GM12873 (cell line): ENCODE results near the gene ZKSCAN7.

Experiments
- TF ChIP-seq, protein P1 (sequence below): IDR thresholded peaks from 2 replicates; pipeline ENCODE4 v1.5.1; 2012; ENCODE audit warnings: low read depth, mild to moderate bottlenecking, moderate library complexity, low read length, control low read depth; ENCODE audit not compliant: insufficient read depth; ENCODE audit errors: missing control alignments

The ZKSCAN7 gene

DNA sequence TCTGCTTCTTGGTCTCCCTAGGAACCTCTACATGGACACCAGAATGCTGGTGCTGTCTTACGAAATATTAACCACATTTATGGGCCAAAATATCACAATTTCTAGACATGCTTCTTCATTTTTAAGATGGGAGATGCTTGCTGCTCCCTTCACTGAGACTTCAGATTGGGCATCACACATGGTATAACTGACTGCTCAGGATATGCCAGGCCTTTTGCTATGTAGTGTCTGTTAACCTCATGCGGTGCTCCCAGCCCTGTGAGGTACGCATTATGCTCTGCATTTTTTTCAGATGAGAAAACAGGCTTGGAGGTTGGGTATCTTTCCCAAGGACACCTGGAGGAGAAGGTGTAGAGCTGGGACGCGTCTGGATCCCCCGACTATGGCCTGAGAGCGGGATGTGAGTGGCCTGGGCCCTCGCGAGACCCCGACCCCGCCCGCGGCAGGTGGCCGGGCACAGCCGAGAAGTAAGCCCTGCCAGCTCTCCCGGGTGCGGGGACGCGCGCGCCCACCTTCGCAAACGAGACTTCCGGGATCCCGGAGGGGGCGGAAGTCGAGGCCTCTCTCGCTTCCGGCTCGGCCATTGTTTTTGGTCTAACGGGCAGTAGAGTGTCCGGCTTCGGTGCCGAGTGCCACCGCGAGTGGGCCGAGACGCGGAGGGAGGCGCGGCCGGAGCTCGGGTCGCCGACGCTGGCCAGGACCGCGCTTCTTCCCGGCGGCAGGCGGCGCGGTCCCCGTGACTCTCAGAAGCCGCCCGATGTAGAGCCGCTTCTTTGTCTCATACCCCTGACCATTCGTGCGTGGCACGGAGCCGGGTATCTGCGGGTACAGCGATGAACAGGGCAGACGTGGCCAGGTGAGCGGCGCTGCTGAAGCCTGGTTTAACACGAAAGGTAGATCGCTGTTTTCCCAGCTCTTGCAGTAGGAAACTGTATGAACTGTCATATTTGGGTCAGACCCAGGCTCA, at the start of gene ZKSCAN7:
ZKSCAN7 (plus strand) TSS at position 568 of the 967 bp plus-strand sequence. CDS start 1,855 bp downstream, outside the sequence.
- TF ChIP-seq, protein P1, sequence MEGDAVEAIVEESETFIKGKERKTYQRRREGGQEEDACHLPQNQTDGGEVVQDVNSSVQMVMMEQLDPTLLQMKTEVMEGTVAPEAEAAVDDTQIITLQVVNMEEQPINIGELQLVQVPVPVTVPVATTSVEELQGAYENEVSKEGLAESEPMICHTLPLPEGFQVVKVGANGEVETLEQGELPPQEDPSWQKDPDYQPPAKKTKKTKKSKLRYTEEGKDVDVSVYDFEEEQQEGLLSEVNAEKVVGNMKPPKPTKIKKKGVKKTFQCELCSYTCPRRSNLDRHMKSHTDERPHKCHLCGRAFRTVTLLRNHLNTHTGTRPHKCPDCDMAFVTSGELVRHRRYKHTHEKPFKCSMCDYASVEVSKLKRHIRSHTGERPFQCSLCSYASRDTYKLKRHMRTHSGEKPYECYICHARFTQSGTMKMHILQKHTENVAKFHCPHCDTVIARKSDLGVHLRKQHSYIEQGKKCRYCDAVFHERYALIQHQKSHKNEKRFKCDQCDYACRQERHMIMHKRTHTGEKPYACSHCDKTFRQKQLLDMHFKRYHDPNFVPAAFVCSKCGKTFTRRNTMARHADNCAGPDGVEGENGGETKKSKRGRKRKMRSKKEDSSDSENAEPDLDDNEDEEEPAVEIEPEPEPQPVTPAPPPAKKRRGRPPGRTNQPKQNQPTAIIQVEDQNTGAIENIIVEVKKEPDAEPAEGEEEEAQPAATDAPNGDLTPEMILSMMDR: peak; percentile 13

DNA sequence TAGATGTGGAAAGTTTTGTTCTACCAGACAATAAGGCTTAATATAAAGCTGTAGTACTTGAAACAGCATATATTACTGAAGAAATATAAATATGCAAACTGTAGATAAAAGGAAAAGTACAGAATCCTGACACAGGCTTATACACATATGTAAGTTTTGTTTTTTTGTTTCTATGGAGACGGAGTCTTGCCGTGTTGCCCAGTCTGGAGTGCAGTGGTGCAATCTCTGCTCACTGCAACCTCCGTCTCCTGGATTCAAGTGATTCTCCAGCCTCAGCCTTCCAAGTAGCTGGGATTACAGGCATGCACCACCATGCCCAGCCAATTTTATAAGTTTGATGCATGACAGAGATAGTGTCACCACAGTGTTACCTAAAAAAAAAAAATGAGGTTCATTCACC, 48.4 kb upstream of the ZKSCAN7 start:
- TF ChIP-seq, protein P1: no peak

DNA sequence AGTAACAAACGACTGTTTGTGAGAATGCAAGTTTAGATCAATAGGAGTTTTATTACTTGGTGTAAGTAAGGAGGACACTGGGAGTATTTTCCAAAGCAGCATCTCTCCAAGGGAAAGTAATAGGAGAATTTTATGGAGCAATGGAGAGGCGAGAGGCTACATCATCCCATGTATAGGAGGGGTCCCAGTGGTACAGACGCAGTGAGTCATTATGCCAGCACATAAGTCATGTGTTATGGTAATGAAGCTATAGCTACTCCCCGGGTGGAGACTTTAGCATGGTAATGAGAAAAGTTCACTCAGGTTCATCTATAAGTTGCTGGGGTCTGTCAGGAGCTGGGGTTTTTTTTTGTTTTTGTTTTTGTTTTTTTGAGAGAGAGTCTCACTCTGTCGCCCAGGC, 48.0 kb upstream of the ZKSCAN7 start:
- TF ChIP-seq, protein P1: no peak

DNA sequence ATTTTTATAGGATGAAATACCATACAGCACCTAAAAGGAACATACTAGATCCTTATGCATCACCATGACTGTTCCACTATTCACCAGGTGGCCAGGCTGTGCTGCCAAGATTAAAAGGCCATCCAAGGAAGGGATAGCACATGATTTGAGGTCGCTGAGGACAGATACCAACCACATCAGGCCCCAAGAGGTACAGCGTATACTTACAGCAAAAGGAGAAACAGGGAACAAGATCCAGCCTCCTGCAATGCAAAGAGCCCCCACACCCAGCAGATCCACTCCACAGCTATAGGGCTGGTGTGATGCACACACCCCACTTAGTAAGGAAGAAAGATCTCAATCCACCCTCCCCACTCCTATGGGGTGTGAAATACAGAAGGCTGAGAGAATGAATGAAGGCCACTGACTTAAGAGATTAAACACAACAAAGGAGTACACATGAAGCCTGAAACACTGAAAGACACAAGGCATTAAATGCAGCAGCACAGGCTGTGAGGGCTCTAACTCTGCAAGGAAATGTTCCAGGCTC, 45.5 kb upstream of the ZKSCAN7 start:
- TF ChIP-seq, protein P1: no peak

DNA sequence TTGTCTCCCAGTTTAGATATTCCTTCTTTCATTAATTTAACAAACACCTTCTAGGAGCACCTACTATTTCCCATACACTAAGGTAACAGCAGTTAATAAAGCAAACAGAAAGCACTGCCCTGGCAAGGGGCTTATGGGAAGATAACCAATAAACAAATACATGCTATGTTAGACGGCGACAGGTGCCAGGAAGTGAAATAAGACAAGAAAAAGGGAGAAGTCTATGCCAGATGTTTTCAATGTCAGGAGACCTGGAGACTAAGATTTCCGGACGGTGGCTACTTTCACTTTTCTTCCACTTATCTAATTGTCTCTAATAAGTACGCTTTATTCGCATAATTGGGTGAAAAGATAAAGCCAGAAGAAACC, 45.0 kb upstream of the ZKSCAN7 start:
- TF ChIP-seq, protein P1: no peak

DNA sequence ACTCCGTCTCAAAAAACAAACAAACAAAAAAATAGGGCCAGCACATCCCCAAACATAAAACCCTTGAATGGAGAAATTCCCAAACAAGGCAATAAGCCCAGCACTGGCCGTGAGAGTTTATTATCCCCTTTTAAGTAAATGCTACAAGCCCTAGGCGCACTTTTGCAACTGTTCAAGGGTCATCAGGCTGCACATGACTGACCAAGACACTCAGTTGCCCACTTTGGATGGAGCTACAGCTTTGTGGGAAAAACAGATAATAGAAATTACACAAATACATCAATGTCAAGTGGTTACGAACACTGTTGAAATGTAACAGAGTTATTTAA, 43.8 kb upstream of the ZKSCAN7 start:
- TF ChIP-seq, protein P1: no peak

DNA sequence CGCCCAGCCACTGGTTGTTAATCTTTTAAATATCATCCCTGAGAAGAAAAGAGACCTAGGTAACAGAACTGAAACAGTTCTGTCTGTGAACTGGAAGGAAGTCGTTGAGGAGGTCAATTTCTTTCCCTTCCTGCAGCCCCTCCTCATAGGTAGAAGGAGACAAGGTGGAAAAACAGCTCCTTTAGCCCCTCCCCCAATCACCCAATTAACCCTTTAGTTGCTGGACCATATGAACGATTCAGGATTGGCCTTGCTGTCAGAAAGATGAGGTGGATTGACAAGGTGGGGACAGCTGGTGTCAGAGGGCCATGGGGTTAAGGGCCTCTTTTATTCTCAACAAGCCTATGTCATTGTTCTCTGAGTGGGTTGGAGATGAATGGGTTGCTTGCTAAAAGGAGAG, 41.5 kb upstream of the ZKSCAN7 start:
- TF ChIP-seq, protein P1: no peak
